SW 1271 (cell line): ENCODE measurements around the gene CCPG1.
"Not testable (repeated sequence)": the region's sequence is repeated elsewhere in the genome, so short reads cannot be mapped to it uniquely, and the experiment has no call there.

Experiments
- DNase-seq, 2 experiments: peaks; one replicate each; lab custom pipeline; 2025; lab: John Stamatoyannopoulos, UW

Gene CCPG1, protein sequence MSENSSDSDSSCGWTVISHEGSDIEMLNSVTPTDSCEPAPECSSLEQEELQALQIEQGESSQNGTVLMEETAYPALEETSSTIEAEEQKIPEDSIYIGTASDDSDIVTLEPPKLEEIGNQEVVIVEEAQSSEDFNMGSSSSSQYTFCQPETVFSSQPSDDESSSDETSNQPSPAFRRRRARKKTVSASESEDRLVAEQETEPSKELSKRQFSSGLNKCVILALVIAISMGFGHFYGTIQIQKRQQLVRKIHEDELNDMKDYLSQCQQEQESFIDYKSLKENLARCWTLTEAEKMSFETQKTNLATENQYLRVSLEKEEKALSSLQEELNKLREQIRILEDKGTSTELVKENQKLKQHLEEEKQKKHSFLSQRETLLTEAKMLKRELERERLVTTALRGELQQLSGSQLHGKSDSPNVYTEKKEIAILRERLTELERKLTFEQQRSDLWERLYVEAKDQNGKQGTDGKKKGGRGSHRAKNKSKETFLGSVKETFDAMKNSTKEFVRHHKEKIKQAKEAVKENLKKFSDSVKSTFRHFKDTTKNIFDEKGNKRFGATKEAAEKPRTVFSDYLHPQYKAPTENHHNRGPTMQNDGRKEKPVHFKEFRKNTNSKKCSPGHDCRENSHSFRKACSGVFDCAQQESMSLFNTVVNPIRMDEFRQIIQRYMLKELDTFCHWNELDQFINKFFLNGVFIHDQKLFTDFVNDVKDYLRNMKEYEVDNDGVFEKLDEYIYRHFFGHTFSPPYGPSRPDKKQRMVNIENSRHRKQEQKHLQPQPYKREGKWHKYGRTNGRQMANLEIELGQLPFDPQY

DNA sequence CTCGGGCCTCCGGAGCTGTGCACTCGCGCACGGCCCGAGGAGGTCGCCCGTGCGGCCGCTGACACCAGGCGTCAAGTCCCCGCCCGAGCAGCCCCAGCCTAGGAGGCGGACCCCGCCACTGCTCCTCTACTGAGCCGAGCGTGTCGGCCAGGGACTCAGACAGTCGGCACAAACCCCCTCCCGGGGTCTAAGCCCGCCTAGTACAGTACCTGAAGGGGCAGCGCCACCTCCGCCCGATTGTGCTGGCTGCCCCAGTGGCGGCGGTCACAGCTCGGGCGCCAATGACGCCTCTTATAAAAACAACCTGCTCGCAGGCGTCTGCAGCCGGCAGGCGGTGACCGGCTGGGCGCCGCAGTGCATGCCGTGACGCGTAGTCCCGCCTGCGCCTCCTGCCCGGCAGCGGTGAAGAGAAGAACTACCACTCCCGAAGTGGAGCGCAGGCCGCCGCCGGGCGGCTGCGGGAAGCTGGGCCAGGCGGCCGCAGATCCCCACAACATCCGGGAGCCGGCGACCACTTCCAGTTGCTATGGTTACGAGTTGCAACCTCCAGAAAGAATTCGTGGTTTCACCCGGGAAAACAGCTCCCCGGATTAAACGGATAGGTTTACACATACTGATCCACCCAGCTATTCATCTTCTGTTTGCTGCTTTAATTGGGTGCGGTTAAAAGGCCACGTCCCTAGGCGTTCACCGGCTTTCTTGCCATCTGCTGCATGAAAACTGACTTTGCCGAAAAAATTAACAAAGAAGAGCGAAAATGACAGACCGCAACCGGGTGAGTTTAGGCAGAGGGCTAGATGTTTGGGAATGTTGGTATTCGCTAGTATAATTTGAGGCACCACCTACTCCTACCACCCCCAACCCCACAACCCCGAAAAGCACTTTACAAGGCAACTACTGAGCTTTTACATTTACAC, at the start of gene CCPG1, which contains the start of gene PIERCE2:
Gene CCPG1, minus strand, starts transcription at position 348 of the 917 bp plus-strand sequence. CDS start 18,935 bp downstream, outside the sequence.
Gene PIERCE2, plus strand, starts transcription at position 484 of the 917 bp plus-strand sequence. Its CDS starts 274 bp downstream, at position 758.
- DNase-seq, result peak; percentile 86 to 95

DNA sequence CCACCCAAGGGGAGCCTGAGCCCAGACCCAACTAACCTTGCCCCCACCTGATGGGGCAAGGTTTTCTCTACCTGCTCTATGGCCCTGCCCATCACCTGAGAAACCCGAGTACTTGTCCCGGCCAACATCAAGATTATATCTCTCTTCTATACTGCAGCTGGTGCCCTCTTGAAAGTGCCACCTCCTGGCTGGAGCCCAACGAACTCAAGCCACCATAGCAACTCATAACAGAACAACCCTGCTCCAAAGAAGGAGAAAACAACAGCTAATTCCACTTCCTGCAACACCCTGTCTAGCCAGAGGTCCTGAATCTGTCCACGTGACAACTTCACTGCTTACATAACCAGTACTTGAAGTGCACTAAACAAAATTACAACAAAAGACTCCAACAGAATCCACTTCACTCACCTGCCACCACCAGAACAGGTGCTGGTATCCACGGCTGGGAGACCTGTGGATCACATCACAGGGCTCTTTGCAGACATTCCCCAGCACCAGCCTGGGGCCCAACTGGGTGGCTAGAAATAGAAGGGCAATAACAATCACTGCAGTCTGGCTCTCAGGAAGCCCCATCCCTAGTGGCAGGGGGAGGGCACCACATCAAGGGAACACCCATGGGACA, 49.4 kb upstream of the CCPG1 start:
- DNase-seq, result no peak

DNA sequence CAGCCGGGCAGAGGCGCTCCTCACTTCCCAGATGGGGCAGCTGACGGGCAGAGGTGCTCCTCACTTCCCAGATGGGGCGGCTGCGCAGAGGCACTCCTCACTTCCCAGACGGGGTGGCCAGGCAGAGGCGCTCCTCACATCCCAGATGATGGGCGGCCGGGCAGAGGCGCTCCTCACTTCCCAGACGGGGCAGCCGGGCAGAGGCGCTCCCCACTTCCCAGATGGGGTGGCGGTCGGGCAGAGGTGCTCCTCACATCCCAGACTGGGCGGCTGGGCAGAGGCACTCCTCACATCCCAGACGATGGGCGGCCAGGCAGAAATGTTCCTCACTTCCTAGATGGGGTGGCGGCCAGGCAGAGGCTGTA, 38.9 kb upstream of the CCPG1 start:
- DNase-seq, result not testable (repeated sequence)

DNA sequence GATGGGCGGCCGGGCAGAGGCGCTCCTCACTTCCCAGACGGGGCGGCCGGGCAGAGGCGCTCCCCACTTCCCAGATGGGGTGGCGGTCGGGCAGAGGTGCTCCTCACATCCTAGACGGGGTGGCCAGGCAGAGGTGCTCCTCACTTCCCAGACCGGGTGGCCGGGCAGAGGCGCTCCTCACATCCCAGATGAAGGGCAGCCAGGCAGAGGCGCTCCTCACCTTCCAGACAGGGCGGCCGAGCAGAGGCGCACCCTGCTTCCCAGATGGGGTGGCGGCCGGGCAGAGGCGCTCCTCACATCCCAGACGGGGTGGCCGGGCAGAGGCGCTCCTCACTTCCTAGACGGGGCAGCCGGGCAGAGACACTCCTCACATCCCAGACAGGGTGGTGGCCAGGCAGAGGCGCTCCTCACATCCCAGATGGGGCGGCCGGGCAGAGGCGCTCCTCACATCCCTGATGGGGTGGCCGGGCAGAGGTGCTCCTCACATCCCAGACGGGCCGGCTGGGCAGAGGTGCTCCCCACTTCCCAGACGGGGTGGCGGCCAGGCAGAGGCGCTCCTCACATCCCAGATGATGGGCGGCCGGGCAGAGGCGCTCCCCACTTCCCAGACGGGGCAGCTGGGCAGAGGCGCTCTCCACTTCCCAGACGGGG, 38.3 kb upstream of the CCPG1 start:
- DNase-seq, result not testable (repeated sequence)

DNA sequence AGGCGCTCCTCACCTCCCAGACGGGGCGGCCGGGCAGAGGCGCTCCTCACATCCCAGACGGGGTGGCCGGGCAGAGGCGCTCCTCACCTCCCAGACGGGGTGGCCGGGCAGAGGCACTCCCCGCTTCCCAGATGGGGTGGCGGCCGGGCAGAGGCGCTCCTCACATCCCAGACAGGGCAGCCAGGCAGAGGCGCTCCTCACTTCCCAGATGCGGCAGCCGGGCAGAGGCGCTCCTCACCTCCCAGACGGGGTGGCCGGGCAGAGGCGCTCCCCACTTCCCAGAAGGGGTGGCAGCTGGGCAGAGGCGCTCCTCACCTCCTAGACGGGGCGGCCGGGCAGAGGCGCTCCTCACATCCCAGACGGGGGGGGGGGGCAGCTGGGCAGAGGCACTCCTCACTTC, 37.8 kb upstream of the CCPG1 start:
- DNase-seq, result not testable (repeated sequence)

DNA sequence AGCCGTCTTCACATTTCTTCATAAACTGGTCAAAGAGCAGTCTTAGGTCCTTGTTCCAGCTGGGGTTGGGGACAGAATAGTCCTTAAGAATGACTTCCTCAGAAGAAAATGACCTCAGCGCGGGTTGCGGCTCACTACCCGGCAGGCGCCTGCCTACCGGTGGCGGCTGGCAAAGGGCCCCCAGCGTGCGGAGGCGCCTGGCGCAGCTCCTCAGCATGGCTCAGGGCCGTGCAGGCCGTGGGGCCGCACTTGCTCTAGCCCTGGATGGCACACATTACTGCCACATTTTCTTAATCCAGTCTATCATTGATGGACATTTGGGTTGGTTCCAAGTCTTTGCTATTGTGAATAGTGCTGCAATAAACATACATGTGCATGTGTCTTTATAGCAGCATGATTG, 35.0 kb upstream of the CCPG1 start:
- not testable (repeated sequence) for DNase-seq

DNA sequence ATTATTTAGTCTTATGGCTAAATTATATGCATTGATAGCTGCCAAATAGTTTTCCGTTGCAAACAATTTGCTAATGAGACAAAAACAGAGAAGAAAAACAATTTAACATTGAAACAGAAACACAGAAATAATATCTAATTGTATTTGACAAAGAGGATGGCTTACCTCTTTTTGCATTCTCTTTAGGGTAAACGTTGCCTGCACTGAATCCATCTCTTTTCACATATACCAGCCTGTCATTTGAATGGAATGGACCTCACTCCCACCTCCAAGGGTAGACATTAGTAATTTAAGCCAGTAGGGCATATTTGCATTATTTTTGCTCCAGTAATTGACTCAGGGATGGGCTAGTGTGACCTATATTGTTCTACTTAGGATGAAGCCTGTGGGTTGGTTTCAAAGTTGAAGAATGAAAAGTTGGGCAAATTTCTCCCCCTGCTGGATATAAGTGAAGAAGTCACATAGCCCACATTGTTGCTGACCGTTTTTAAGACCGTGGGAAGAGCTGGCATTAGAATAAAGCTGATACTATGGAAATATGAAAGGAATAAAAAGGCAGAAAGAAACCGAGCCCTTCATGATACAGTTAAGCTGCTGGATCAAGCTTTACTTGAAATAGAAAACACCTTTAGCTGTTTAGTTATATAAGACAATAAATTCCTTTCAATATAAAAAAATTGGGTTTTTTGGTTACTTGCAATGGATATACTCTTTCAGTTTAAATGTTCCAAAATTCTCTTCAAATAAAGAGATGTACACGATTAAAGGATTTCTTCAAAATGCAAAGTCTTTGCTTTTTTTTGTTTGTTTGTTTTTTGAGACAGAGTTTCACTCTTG, 27.0 kb upstream of the CCPG1 start:
- DNase-seq, result peak; percentile 41 to 83

DNA sequence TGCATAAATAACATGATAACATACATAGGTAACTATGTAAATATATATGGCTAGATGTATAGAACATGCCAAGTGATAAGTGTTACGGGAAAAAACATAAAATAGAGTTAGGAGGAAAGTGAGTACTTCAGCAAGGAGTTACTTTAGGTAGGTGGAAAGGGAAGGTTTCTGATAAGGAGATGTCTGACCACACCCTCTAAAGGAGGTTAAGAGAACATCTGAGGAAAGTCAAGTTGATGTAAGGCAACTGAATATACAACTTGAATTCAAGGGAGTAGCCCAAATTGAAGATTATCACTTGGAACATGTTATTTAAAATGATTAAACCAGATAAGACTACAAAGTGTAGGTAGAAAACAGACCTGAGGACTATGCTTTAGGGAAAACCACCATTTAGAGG, 13.9 kb upstream of the CCPG1 start:
- DNase-seq, result no peak

DNA sequence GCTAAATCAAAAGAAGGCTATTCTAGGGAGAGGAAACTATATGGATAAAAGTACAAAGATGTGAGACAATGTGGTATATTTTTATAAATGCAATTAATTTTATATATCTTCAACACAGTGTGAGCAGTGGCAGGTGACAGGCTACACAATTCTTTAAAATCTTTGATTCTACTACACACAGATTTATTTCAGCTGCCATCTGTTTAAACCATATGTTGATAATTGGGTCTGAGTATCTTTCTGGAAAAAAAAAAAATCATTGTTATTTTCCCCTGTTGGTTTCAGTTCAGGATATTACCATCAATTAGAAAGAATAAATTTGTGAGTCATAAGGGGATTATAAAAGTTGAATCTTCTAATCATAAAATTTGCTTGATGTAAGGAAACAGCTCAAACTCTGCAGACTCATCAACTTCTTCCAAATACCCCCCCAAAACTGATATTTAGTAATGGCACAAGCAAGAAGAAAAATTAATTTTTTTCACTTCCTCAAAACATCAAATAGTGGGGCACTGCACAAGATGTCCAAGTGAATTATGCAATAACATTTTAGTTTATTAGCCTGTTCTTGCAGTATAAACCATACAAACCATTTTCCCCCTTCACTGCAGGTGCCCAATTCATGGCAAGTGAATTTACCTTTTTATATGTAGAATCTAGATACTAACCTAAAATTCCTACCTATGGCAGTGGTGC, 12.2 kb upstream of the CCPG1 start:
- DNase-seq, result no peak

DNA sequence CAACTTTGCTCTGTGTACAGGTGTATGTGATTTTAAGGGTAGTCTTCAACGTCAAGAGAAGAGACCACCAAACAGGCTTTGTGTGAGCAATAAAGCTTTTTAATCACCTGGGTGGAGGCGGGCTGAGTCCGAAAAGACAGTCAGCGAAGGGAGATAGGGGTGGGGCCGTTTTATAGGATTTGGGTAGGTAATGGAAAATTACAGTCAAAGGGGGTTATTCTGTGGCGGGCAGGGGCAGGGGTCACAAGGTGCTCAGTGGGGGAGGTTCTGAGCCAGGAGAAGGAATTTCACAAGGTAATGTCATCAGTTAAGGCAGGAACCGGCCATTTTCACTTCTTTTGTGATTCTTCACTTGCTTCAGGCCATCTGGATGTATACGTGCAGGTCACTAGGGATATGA, 9.5 kb upstream of the CCPG1 start:
- not testable (repeated sequence) for DNase-seq

DNA sequence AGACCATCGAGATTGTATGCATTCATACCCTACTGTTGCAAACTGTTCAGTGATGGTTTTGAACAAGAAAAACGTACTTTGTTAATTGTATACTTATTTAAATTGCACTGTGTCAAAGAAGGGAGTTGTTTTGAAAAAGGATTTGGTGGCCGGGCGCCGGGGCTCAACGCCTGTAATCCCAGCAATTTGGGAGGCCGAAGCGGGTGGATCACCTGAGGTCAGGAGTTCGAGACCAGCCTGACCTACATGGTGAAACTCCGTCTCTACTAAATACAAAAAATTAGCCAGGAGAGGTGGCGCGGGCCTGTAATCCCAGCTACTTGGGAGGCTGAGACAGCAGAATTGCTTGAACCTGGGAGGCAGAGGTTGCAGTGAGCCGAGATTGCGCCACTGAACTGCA, 817 bp upstream of the CCPG1 start:
- DNase-seq, result not testable (repeated sequence)

DNA sequence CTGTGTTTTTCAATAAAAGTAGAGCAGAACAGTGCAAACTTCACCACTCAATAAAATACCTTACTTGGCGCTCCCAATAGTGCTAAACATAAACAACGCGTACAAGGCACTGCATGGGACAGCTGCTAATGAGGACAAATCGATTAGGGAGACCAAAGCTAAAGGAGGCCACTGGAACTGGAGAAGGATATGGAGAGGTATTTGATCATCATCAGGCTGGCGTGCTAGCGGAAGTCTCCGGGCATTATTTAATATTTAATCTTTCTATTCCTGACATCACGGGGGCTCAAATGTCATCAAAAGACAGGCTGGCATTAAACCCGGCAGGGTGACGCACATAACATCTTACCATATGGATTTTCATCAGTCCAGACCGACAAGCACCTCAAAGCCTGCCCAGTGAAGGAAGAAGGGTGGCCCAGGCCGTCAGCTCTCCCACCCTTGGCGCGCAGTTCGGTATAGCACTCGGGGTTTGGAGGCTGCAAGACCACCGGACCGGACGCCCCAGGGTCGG, 604 bp downstream of the CCPG1 start:
- DNase-seq, result peak in 1 of 2 experiments; percentile 81

DNA sequence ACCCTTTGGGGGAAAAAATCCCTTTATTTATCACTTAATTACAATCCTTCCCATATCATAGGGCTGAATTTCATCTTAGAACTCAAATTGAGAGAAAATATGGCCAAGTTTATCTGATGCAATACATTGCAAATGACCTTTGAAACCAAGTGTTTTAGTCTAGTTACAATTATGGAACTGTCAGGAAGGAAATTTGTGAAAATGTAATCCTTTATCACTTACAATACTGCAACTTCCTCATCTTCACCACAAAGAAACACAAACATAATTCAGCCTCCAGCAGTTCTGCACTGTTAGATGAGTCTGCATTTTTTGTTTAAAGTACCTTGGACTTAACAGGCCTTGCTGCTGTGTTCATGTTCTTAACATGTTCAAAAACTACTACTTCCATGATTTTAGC, 4.6 kb downstream of the CCPG1 start:
- DNase-seq, result no peak

DNA sequence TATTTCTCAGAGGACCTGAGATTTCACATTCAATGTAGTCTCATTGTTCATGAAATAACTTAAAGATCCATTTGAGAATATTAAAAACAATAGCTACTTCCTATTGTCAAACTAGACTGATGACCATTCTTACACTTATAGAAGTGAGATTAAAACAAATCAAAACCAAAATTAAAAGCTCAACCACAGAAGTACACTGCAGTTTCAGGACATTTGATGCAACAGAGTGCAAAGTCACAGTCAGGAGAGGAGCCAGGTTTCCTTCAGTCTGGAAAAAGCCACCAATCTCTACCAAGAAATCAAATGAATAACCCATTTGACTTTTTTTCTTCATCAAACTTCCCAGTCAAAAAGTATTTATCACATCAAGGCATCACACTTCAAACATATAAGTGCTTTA, 5.5 kb downstream of the CCPG1 start:
- DNase-seq, result no peak

DNA sequence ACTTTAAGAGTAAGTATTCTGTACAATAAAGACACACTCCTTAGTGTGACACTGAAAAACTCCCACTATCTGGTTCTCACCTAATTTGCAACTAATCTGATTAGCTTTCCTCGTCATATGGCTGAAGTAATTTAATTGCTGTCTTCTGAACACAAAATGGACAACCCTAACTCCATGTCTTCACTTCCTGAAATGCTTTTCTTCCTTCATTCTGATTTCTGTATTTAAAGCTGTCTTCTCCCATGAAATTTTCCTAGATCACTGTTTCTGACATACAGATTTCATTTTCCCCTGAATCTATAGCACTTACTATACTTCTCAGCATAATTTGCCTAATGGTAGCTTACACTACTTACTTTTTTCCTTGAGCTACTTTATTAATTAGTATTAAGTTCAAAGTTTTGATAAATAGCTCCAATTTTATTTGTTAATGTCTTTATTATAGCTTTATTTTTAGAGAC, 6.3 kb downstream of the CCPG1 start:
- DNase-seq, result no peak

DNA sequence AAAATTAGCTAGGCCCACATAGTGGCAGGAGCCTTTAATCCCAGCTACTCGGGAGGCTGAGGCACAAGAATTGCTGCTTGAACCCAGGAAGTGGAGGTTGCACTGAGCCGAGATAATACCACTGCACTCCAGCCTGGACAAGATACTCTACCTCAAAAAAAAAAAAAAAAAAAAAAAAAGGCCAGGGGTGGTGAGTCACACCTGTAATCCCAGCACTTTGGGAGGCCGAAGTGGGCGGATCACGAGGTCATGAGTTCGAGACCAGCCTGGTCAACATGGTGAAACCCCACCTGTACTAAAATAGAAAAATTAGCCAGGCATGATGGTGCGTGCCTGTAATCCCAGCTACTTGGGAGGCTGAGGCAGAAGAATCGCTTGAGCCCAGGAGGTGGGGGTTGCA, 8.1 kb downstream of the CCPG1 start:
- DNase-seq, result not testable (repeated sequence)

DNA sequence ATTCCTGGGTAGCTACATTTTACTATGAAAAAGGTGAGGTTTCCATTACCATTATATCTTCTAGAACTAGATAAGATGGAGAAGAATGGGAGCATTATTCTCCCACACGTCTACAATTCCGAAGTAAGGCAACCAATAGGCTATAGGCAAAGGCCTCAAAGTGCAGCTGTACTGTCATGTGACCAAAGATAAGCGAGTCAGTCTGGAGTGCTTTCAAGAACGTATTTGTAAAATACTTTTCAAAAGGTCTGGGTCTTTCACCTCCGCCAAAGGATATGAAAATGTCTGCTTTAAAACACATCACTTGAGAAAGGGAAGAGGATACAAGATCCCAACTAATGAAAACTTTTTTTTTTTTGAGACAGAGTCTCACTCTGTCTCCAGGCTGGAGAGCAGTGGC, 9.9 kb downstream of the CCPG1 start:
- DNase-seq, result no peak

DNA sequence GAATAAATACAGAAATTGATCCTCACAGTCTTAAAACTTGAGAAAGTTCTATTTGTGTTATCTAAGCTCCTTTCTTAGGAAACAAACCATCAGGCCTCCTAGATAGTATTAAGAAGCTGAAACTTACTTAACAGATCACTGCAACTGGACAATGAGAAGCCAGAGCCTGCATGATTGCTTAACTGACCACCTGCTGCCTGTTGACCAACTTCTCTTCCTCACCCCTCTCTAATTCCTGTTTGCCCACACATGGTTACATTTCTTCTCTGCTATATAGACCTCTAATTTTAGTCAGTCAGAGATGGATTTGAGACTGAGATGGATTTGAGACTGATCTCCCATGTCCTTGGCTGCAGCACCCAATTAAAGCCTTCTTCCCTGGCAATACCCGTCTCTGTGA, 13.5 kb downstream of the CCPG1 start:
- no peak for DNase-seq

DNA sequence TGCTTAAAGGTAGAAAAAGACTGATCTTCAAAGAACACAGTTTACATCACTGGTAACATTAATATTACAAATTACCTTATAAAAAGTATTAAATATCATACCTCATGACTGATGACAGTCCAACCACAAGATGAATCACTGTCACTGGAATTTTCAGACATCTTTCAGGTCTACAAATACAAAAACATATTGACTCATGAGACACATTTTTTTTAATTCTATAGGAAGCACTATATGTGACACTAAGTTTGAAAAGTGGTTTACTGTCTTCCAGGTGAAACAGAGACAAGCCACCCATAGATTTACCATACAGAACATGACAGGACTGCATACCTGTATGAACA, 18.9 kb downstream of the CCPG1 start:
- peak in 1 of 2 experiments; percentile 20 for DNase-seq
